HepG2 (cell line): ENCODE data around the gene UCKL1. TPM values are rescaled to one million over a fixed set of nuclear protein-coding genes. Genes with fewer than 3 reads are reported as not detected.
A peak's percentile ranks its signal among the peaks of the same experiment; 100 is the strongest.

Source experiments
- ATAC-seq: fragments of 200-7000 bp; cut with Tn5 transposase; 3 replicates; pipeline ENCODE4 v1.9.1; 2020; ENCODE audit warnings: mild to moderate bottlenecking, moderate library complexity
- BruUV-seq: library from RNA; stranded (reverse); fragments of 400-500 nt; replicated peaks from 2 replicates; lab custom pipeline; 2021; lab: Mats Ljungman, UMichigan
- CTCF ChIA-PET: fragments of 300-600 bp; formaldehyde crosslinking; extraction: SDS; loops from one replicate; lab custom pipeline; 2021; ENCODE audit warnings: low total read pairs, inconsistent platforms, low intra/inter-chr PET ratio; lab: Yijun Ruan, JAX
- POLR2A ChIA-PET: fragments of 350-600 bp; sonication (Branson Sonifier 250); formaldehyde crosslinking; loops from one replicate; lab custom pipeline; 2020; ENCODE audit warnings: antibody characterized with exemption, inconsistent platforms; lab: Yijun Ruan, JAX
- DNase-seq: peaks from one replicate; pipeline ENCODE4 v3.0.0-alpha.2; 2015; ENCODE audit warnings: low spot score
- FAIRE-seq: peaks from 3 replicates; lab custom pipeline; 2011; peaks lifted over from hg19 to GRCh38; lab: Jason Lieb, UNC
- H2AFZ ChIP-seq: one replicate; pipeline ENCODE4 v1.6.1; 2011; ENCODE audit warnings: low read length, inconsistent platforms
- H3K27ac ChIP-seq: fragments of 300-600 bp; 3 replicates; pipeline ENCODE4 v1.8.0; 2011; ENCODE audit warnings: mixed run types, mild to moderate bottlenecking, mixed read lengths, low read length, inconsistent platforms; ENCODE audit not compliant: insufficient read depth; ENCODE audit errors: extremely low read length
- H3K27me3 ChIP-seq, 2 experiments: fragments of 200-600 bp in 1 of 2; 2 replicates in 1 of 2; 3 replicates in 1 of 2; pipeline versions ENCODE4 v1.6.0 to v1.8.0; 2011; ENCODE audit warnings: low read length in 2 of 2, mild to moderate bottlenecking in 2 of 2, moderate library complexity in 2 of 2, inconsistent platforms in 1 of 2; ENCODE audit not compliant: insufficient read depth in 2 of 2, control insufficient read depth in 1 of 2
- H3K36me3 ChIP-seq, 2 experiments: fragments of 200-600 bp in 1 of 2; replicated peaks in 1 of 2; 2 replicates in 1 of 2; 3 replicates in 1 of 2; pipeline versions ENCODE4 v1.5.1 to v1.8.0; 2011; ENCODE audit warnings: low read length in 2 of 2, inconsistent platforms in 1 of 2; ENCODE audit not compliant: insufficient read depth in 2 of 2, control insufficient read depth in 1 of 2
- H3K4me1 ChIP-seq: 2 replicates; pipeline ENCODE4 v1.5.1; 2012; ENCODE audit warnings: low read length, inconsistent platforms; ENCODE audit not compliant: insufficient read depth
- H3K4me2 ChIP-seq: 2 replicates; pipeline ENCODE4 v1.6.0; 2011; ENCODE audit warnings: low read depth, low read length, inconsistent platforms
- H3K4me3 ChIP-seq, 3 experiments: fragments of 200-600 bp in 1 of 3; sonication (generic), shearing (Covaris generic) in 1 of 3; replicated peaks in 1 of 3; 2 replicates each; pipeline ENCODE4 v1.5.1; 2011 to 2016; ENCODE audit warnings: low read length in 3 of 3, inconsistent platforms in 2 of 3, low read depth in 2 of 3, mild to moderate bottlenecking in 2 of 3, control low read depth in 1 of 3, mixed read lengths in 1 of 3; ENCODE audit not compliant: insufficient read depth in 1 of 3
- H3K79me2 ChIP-seq: one replicate; pipeline ENCODE4 v1.6.1; 2011; ENCODE audit warnings: low read length, inconsistent platforms; ENCODE audit not compliant: insufficient read depth
- H3K9ac ChIP-seq: 2 replicates; pipeline ENCODE4 v1.6.0; 2011; ENCODE audit warnings: mild to moderate bottlenecking, low read depth, low read length, inconsistent platforms; ENCODE audit not compliant: insufficient read depth
- H3K9me3 ChIP-seq: 2 replicates; pipeline ENCODE4 v1.5.1; 2012; ENCODE audit warnings: mild to moderate bottlenecking, low read length
- H4K20me1 ChIP-seq: 2 replicates; pipeline ENCODE4 v1.6.0; 2011; ENCODE audit warnings: inconsistent platforms, mild to moderate bottlenecking, low read length, moderate library complexity; ENCODE audit not compliant: insufficient read depth
- EEA1 ChIP-seq: sonication (generic); formaldehyde crosslinking; IDR thresholded peaks from 2 replicates; pipeline ENCODE4 v1.5.1; 2020; ENCODE audit warnings: mild to moderate bottlenecking, missing genetic modification reagents, borderline replicate concordance
- HNRNPUL1 ChIP-seq: fragments of 200-400 bp; formaldehyde crosslinking; IDR thresholded peaks from 2 replicates; pipeline ENCODE4 v1.6.1; 2017; ENCODE audit warnings: low read depth, mild to moderate bottlenecking, low read length, moderate library complexity
- KDM5B ChIP-seq: sonication (generic); formaldehyde crosslinking; IDR thresholded peaks from 2 replicates; pipeline ENCODE4 v1.4.0; 2020; ENCODE audit warnings: missing genetic modification reagents, mild to moderate bottlenecking, borderline replicate concordance
- NCOA5 ChIP-seq: sonication (generic); formaldehyde crosslinking; IDR thresholded peaks from 2 replicates; pipeline ENCODE4 v1.4.0; 2020; ENCODE audit warnings: missing genetic modification reagents
- SATB2 ChIP-seq: sonication (generic); formaldehyde crosslinking; IDR thresholded peaks from 2 replicates; pipeline ENCODE4 v1.5.0; 2020; ENCODE audit warnings: missing genetic modification reagents
- SNAPC4 ChIP-seq: sonication (generic); formaldehyde crosslinking; IDR thresholded peaks from 2 replicates; pipeline ENCODE4 v1.4.0; 2020; ENCODE audit warnings: mild to moderate bottlenecking, missing genetic modification reagents
- STAG1 ChIP-seq: sonication (generic); formaldehyde crosslinking; IDR thresholded peaks from 2 replicates; pipeline ENCODE4 v1.4.0; 2020; ENCODE audit warnings: missing genetic modification reagents
- THYN1 ChIP-seq: sonication (generic); formaldehyde crosslinking; IDR thresholded peaks from 2 replicates; pipeline ENCODE4 v1.8.1; 2023; ENCODE audit warnings: low read depth, mild to moderate bottlenecking, moderate library complexity, missing genetic modification reagents, borderline replicate concordance
- WIZ ChIP-seq: sonication (generic); formaldehyde crosslinking; IDR thresholded peaks from 2 replicates; pipeline ENCODE4 v1.5.1; 2020; ENCODE audit warnings: mild to moderate bottlenecking, missing genetic modification reagents
- ZNF253 ChIP-seq: sonication (generic); formaldehyde crosslinking; IDR thresholded peaks from 2 replicates; pipeline ENCODE4 v1.8.0; 2022; ENCODE audit warnings: mild to moderate bottlenecking, missing genetic modification reagents, borderline replicate concordance
- WGBS: methylation state at CpG from one replicate; pipeline ENCODE4 v1.1.6; 2017; ENCODE audit warnings: low lambda C conversion rate; 5-methylcytosine and 5-hydroxymethylcytosine counted together
- in situ Hi-C: cut with HindIII; loops from 2 replicates; pipeline ENCODE4 v1.10.0; 2017; ENCODE audit warnings: low pct_unique_long_range_greater_than_20kb; ENCODE audit not compliant: extremely low pct_ligation_motif_present
- intact Hi-C: fragments of 100-400 bp; cut with micrococcal nuclease; formaldehyde crosslinking; loops from one replicate; pipeline ENCODE4 v1.10.0; 2022; ENCODE audit not compliant: unreplicated experiment
- polyA plus RNA-seq, 8 experiments: library from polyadenylated mRNA; depleted of rRNA in 3 of 8; stranded (reverse) in 7 of 8; unstranded in 1 of 8; fragments of >200 nt; fragmentation: Illumina TruSeq in 4 of 8; extraction: Trizol in 4 of 8; gene quantifications; 2 replicates each; pipeline versions ENCODE4 v1.2.1 to v1.2.3, GENCODE V29; 2011 to 2016; ENCODE audit warnings: low read depth in 4 of 8, missing spikeins in 1 of 8, mixed read lengths in 1 of 8; ENCODE audit not compliant: insufficient read depth in 1 of 8
- total RNA-seq, 5 experiments: library from RNA; depleted of rRNA; stranded (reverse); fragments of >200 nt; fragmentation: Illumina TruSeq; extraction: Trizol; gene quantifications; 2 replicates each; pipeline ENCODE4 v1.2.3, GENCODE V29; 2016; ENCODE audit warnings: low read depth in 1 of 5
- TF ChIP-seq, protein P1 (sequence below): sonication (generic); formaldehyde crosslinking; conservative IDR thresholded peaks from 2 replicates; pipeline ENCODE4 v1.4.0; 2020; ENCODE audit warnings: mild to moderate bottlenecking, missing genetic modification reagents, moderate library complexity

UCKL1 gene
- total and polyA plus RNA-seq, 2 of the 13 experiments (the other 11 are each of a cell fraction or from before 2014, with no cell fraction given), result 50.2 to 126 TPM

GRCh38 chr20:63895202-63895951, 60.8 kb downstream of the UCKL1 start (continued):
- TF ChIP-seq, protein P1, sequence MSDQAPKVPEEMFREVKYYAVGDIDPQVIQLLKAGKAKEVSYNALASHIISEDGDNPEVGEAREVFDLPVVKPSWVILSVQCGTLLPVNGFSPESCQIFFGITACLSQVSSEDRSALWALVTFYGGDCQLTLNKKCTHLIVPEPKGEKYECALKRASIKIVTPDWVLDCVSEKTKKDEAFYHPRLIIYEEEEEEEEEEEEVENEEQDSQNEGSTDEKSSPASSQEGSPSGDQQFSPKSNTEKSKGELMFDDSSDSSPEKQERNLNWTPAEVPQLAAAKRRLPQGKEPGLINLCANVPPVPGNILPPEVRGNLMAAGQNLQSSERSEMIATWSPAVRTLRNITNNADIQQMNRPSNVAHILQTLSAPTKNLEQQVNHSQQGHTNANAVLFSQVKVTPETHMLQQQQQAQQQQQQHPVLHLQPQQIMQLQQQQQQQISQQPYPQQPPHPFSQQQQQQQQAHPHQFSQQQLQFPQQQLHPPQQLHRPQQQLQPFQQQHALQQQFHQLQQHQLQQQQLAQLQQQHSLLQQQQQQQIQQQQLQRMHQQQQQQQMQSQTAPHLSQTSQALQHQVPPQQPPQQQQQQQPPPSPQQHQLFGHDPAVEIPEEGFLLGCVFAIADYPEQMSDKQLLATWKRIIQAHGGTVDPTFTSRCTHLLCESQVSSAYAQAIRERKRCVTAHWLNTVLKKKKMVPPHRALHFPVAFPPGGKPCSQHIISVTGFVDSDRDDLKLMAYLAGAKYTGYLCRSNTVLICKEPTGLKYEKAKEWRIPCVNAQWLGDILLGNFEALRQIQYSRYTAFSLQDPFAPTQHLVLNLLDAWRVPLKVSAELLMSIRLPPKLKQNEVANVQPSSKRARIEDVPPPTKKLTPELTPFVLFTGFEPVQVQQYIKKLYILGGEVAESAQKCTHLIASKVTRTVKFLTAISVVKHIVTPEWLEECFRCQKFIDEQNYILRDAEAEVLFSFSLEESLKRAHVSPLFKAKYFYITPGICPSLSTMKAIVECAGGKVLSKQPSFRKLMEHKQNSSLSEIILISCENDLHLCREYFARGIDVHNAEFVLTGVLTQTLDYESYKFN, result no peak

DNA sequence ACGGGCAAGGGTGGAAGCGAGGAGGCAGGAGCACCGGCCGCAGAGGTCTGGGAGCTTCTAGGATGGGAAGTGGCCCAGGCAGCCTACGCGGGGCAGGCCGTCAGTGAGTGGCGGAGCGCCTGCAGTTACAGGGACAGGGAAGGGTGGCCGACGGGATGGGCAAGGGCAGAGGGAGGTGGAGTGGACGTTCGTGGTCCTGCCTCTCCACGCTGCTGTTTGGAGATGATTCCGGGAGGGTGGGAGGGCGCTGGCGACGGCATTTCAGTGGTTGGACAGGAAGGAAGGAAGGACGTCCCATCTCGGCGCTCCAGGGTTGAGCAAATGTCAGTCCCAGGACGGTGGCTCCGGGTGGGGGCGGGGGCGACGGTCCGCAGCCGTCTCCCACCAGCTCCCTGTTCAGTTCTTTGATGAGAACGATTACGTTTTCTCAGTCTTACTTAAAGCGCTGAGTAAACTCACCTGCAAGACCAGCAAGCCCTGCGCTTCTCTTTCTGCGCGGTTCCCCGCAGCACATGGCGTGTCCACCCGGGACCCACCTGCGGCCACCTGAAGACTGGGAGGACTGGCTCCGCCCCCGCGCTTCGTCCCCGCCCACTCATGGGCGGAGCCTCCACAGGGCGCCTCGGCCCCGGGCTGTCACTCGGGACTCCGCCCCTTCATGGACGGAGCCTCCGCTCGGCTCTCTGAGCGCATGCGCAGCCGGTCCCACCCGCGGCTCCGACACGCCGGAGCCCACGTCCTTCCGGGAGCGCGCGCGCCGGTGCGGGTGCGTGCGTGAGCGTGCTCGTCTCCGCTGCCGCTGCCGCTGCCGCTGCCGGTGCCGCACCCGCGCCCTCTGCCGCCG, 61.6 kb downstream of the UCKL1 start, which contains the start of gene DNAJC5:
TSS of gene DNAJC5 (plus strand) at position 769 of the 844 bp plus-strand sequence. CDS start 33,220 bp downstream, outside the sequence.
- Histone ChIP-seq H3K36me3 (peaks cover 16 to 31% of the 10 kb centered on the region in 2 experiments), H3K9me3 (no peaks in the 10 kb centered on the region), H2AFZ (no peak within 1 kb of the TSS), H3K4me2 (peak within 1 kb of the TSS; percentile 96), H3K79me2 (peaks cover 38% of the 10 kb centered on the region), H3K4me1 (peaks cover 39% of the 10 kb centered on the region), H3K9ac (peak within 1 kb of the TSS; percentile 76), H3K4me3 (peak within 1 kb of the TSS; percentile 73 to 82 (median 77)), H4K20me1 (peaks cover 28% of the 10 kb centered on the region; the same call in 1 of the 2 replicates), H3K27ac (peak within 1 kb of the TSS; percentile 60), H3K27me3 (no peaks in the 10 kb centered on the region; a peak in 1 of 5 replicates)
- FAIRE-seq (peak; percentile 87), ATAC-seq (peak; percentile 82), DNase-seq (peak; percentile 95)
- ChIA-PET CTCF (no interaction called here), POLR2A (interaction anchor here (0.7 to 4.7 kb wide), 8 partner anchors 10 to 294 kb away, joined by 3 to 71 read pairs (median 4); partner anchors contain the start of genes TPD52L2 and UCKL1)
- intact Hi-C loops (loop anchor here (2.0 kb wide), 1 partner anchor 30 kb away; the partner anchor contains the start of gene TPD52L2), in situ Hi-C loops (no loop called here)
- WGBS, result 6% methylated on average over 57 of the region's 82 CpGs
- no TSS peak for BruUV-seq
- TF ChIP-seq WIZ (CRISPR knock-in tag) (no peak), NCOA5 (CRISPR knock-in tag) (no peak), SNAPC4 (CRISPR knock-in tag) (no peak), ZNF253 (CRISPR knock-in tag) (no peak), HNRNPUL1 (no peak), KDM5B (CRISPR knock-in tag) (peak; percentile 84; the same call in 1 of the 2 replicates), STAG1 (CRISPR knock-in tag) (no peak), SATB2 (CRISPR knock-in tag) (no peak), THYN1 (no peak), EEA1 (peak; percentile 25; the same call in 1 of the 2 replicates)
